Keratinocyte (primary cell): ENCODE measurements around the gene IDI1. TPM values are rescaled to one million over a fixed set of nuclear protein-coding genes. Genes with fewer than 3 reads are reported as not detected.

ENCODE experiments used
- DNase-seq: peaks from one replicate; pipeline ENCODE4 v3.0.0-alpha.2; 2011; ENCODE audit warnings: low read depth, missing footprints, low spot score
- FAIRE-seq: peaks from 2 replicates; lab custom pipeline; 2011; peaks lifted over from hg19 to GRCh38; lab: Jason Lieb, UNC
- H2AFZ ChIP-seq: 2 replicates; pipeline ENCODE4 v1.6.0; 2012; ENCODE audit warnings: low read length, control low read depth, inconsistent platforms; ENCODE audit not compliant: control insufficient read depth
- H3K27ac ChIP-seq: 2 replicates; pipeline ENCODE4 v1.5.1; 2011; ENCODE audit warnings: low read length; ENCODE audit not compliant: control insufficient read depth, insufficient read depth
- H3K27me3 ChIP-seq: 3 replicates; pipeline ENCODE4 v1.6.0; 2011; ENCODE audit warnings: low read length; ENCODE audit not compliant: control insufficient read depth, insufficient read depth; ENCODE audit errors: extremely low read depth
- H3K36me3 ChIP-seq, 2 experiments: 2 replicates in 1 of 2; 3 replicates in 1 of 2; pipeline ENCODE4 v1.5.1; 2011; ENCODE audit warnings: low read length in 2 of 2, mild to moderate bottlenecking in 1 of 2; ENCODE audit not compliant: control insufficient read depth in 2 of 2, insufficient read depth in 2 of 2; ENCODE audit errors: extremely low read depth in 1 of 2
- H3K4me1 ChIP-seq: 3 replicates; pipeline ENCODE4 v1.5.1; 2011; ENCODE audit warnings: low read length; ENCODE audit not compliant: control insufficient read depth, insufficient read depth; ENCODE audit errors: extremely low read depth
- H3K4me2 ChIP-seq: 3 replicates; pipeline ENCODE4 v1.6.0; 2011; ENCODE audit warnings: low read depth, low read length; ENCODE audit not compliant: control insufficient read depth, insufficient read depth; ENCODE audit errors: extremely low read depth
- H3K4me3 ChIP-seq, 3 experiments: fragments of 200-600 bp in 1 of 3; sonication (generic) in 1 of 3; 2 replicates in 2 of 3; 3 replicates in 1 of 3; pipeline ENCODE4 v1.5.1; 2011 to 2016; ENCODE audit warnings: low read length in 3 of 3, mild to moderate bottlenecking in 3 of 3, control low read depth in 2 of 3, inconsistent platforms in 1 of 3, low read depth in 1 of 3, mixed read lengths in 1 of 3, mixed run types in 1 of 3, moderate library complexity in 1 of 3; ENCODE audit not compliant: control insufficient read depth in 2 of 3, insufficient read depth in 2 of 3; ENCODE audit errors: extremely low read depth in 1 of 3
- H3K79me2 ChIP-seq: 2 replicates; pipeline ENCODE4 v1.6.0; 2012; ENCODE audit warnings: low read length; ENCODE audit not compliant: control insufficient read depth, insufficient read depth
- H3K9ac ChIP-seq: 3 replicates; pipeline ENCODE4 v1.6.0; 2011; ENCODE audit warnings: low read length; ENCODE audit not compliant: control insufficient read depth, insufficient read depth; ENCODE audit errors: extremely low read depth
- H3K9me1 ChIP-seq: 3 replicates; pipeline ENCODE4 v1.6.0; 2011; ENCODE audit warnings: low read length; ENCODE audit not compliant: control insufficient read depth, insufficient read depth; ENCODE audit errors: extremely low read depth
- H3K9me3 ChIP-seq: 2 replicates; pipeline ENCODE4 v1.5.1; 2012; ENCODE audit warnings: low read depth, low read length; ENCODE audit not compliant: control insufficient read depth
- H4K20me1 ChIP-seq: 3 replicates; pipeline ENCODE4 v1.6.0; 2011; ENCODE audit warnings: low read length; ENCODE audit not compliant: control insufficient read depth, insufficient read depth; ENCODE audit errors: extremely low read depth
- CTCF ChIP-seq, 3 experiments: IDR thresholded peaks in 1 of 3; conservative IDR thresholded peaks in 1 of 3; optimal IDR thresholded peaks in 1 of 3; 2 replicates in 2 of 3; 3 replicates in 1 of 3; pipeline versions ENCODE3 to v1.5.1; 2011; ENCODE audit warnings: low read length in 3 of 3, mild to moderate bottlenecking in 3 of 3, moderate library complexity in 2 of 3, control low read depth in 1 of 3, inconsistent platforms in 1 of 3; ENCODE audit not compliant: insufficient read depth in 2 of 3; ENCODE audit errors: extremely low read depth in 1 of 3
- EZH2 ChIP-seq: IDR thresholded peaks from one replicate; pipeline ENCODE4 v1.6.1; 2012; ENCODE audit warnings: inconsistent platforms, mild to moderate bottlenecking, low read length, moderate library complexity
- dilution Hi-C: fragments of 300-500 bp; cut with MboI; formaldehyde crosslinking; loops from one replicate; pipeline ENCODE4 v1.7.0; 2020; ENCODE audit warnings: low sequenced_read_pairs; ENCODE audit not compliant: extremely low pct_ligation_motif_present
- polyA plus RNA-seq, 5 experiments: library from polyadenylated mRNA; depleted of rRNA in 3 of 5; stranded (reverse) in 3 of 5; stranded (forward) in 1 of 5; unstranded in 1 of 5; fragments of >200 nt; gene quantifications; 1 replicate in 1 of 5; 2 replicates in 3 of 5; 3 replicates in 1 of 5; pipeline versions ENCODE4 v1.2.1 to v1.2.3, GENCODE V29; 2011 to 2012; ENCODE audit warnings: missing spikeins in 2 of 5, low read depth in 1 of 5, low replicate concordance in 1 of 5

Gene IDI1
- polyA plus RNA-seq, 1 donor (not counting 4 experiments of a cell fraction or from before 2014, with no cell fraction given) = 298 TPM

- H3K9me1 ChIP-seq = no peaks in the 10 kb centered on the region
- TF ChIP-seq CTCF (optimal IDR thresholded peaks at IDR 0.05 in 1 of 3, IDR thresholded peaks at IDR 0.05 in 1 of 3, conservative IDR thresholded peaks at IDR 0.05 in 1 of 3; ENCODE audit: extremely low read depth in 1 of 3, insufficient read depth in 2 of 3, low read length in 3 of 3) (no peak), EZH2 (no peak)
- H3K4me3 ChIP-seq = no peak overlapping the region
- DNase-seq = no peak
- no peaks in the 10 kb centered on the region for H3K4me1 ChIP-seq
- FAIRE-seq = no peak
- H3K79me2 ChIP-seq = peaks cover 62% of the 10 kb centered on the region
- H3K27ac ChIP-seq = no peak overlapping the region
- H3K27me3 ChIP-seq = no peaks in the 10 kb centered on the region
- H2AFZ ChIP-seq = no peak overlapping the region
- H4K20me1 ChIP-seq = peaks cover 10% of the 10 kb centered on the region
- dilution Hi-C loops = no loop called here
- no peak overlapping the region for H3K4me2 ChIP-seq
- peaks cover 44 to 54% of the 10 kb centered on the region in 2 experiments for H3K36me3 ChIP-seq
- H3K9ac ChIP-seq = no peak overlapping the region
- H3K9me3 ChIP-seq = no peaks in the 10 kb centered on the region
Measured at GRCh38 chr10:1003884-1004670, 44.8 kb downstream of the IDI1 start.

- H3K79me2 ChIP-seq = peaks cover 74% of the 10 kb centered on the region
- no peak overlapping the region for H3K27ac ChIP-seq
- no peaks in the 10 kb centered on the region for H3K9me1 ChIP-seq
- no peaks in the 10 kb centered on the region for H3K4me1 ChIP-seq
- H4K20me1 ChIP-seq = peaks cover 11% of the 10 kb centered on the region
- H3K9me3 ChIP-seq = no peaks in the 10 kb centered on the region
- no peak for FAIRE-seq
- DNase-seq = no peak
- no peak overlapping the region for H3K4me3 ChIP-seq
- TF ChIP-seq EZH2 (no peak), CTCF (optimal IDR thresholded peaks at IDR 0.05 in 1 of 3, IDR thresholded peaks at IDR 0.05 in 1 of 3, conservative IDR thresholded peaks at IDR 0.05 in 1 of 3; ENCODE audit: extremely low read depth in 1 of 3, insufficient read depth in 2 of 3, low read length in 3 of 3) (no peak)
- H3K27me3 ChIP-seq = no peaks in the 10 kb centered on the region
- dilution Hi-C loops = no loop called here
- no peak overlapping the region for H2AFZ ChIP-seq
- peaks cover 49 to 64% of the 10 kb centered on the region in 2 experiments for H3K36me3 ChIP-seq
- H3K9ac ChIP-seq = no peak overlapping the region
- H3K4me2 ChIP-seq = no peak overlapping the region
Measured at GRCh38 chr10:1002425-1003006, 46.4 kb downstream of the IDI1 start.
